Colon (tissue), 2 donors: Measurements from ENCODE around the gene PRXL2C.
"Not testable (repeated sequence)": the region's sequence is repeated elsewhere in the genome, so short reads cannot be mapped to it uniquely, and the experiment has no call there.

ENCODE experiments used
- FAIRE-seq: peaks from 2 replicates; lab custom pipeline; 2012; peaks lifted over from hg19 to GRCh38; lab: Jason Lieb, UNC
- donor health status: control.
- donor health status: control.

Gene PRXL2C

DNA sequence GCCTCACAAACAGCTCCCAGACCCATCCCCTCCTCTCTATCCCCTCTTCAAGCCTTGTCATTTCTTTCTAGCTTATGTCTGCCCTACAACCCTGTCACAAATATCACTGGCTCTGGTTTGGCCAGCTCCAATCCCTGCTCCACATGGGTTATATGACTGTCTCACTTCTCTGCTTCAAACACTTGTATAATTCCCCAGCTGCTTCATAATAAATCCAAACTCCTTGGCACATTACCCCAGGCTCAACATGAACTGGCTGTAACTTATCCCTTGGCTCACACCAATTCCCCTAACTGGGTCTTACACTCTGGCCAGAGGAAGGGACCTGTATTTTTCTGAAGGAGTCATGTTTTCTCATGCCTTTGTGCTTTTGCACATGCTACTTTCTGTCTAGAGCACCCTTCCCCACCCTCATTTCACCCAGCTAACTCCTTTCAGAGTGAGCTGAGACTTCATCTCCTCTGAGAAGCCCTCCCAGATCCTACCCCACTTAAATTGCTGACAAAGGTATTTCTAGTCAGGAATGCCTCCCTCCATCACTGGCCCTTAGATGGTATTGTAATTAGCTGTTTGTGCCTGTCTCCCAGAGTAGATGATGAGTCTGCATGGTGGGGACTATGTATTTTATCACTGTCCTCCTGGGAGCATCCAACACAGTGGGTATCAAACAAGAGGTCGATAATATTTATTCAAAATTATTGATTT is 5.3 kb downstream of the PRXL2C start:
- FAIRE-seq, result no peak

DNA sequence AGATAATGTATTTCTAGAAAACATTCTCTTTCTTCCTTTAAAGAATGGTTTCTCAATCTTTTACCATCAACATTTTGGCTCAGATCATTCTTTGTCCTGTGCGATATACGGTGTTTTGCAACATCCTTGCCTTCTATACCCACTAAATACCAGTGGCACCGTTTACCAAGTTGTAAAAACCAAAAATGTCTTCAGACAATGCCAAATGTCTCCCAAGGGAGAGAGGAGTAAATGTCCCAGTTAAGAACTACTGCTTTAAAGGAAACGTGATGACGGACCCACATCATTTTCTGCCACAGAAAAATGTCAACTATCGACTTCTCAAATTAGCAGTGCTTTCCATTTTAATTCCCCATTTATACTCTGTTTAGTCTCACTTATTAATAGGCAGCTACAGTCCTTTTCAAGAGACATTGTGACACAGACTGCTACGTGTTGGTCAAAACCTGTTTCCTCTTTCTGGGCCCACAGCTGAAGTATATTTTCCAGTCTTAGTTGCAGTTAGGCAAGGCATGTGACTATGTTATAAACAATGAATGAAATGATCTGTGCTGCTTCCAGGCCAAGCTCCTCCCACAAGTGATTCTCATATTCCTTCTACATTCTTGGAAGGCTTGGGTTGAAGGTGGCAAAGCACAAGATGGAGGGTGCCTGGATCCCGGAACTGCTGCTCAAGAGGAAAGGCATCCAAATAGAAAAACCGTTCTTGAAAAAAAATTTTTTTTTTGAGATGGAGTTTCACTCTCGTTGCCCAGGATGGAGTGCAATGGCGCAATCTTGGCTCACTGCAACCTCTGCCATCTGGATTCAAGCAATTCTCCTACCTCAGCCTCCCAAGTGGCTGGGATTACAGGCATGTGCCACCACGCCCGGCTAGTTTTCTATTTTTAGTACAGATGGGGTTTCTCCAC is 8.8 kb downstream of the PRXL2C start:
- no peak for FAIRE-seq

DNA sequence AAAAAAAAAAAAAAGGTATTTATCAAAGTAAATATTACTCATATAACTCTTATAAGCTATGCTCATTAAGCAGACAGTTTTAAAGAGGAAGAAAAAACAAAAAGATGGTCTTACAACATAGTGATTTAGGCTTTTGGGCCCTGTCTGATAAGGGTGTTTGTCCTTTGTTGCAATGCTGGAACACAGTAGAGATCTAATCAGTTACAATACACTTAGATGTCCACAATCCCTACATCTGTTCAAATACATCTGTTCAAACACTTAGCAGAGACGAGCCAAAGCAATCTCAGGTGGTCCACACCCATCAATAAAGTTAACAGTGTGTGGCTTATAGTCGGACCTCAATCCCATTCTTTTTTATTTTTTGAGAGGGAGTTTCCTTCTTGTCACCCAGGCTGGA is 11.0 kb downstream of the PRXL2C start:
- FAIRE-seq, result no peak

DNA sequence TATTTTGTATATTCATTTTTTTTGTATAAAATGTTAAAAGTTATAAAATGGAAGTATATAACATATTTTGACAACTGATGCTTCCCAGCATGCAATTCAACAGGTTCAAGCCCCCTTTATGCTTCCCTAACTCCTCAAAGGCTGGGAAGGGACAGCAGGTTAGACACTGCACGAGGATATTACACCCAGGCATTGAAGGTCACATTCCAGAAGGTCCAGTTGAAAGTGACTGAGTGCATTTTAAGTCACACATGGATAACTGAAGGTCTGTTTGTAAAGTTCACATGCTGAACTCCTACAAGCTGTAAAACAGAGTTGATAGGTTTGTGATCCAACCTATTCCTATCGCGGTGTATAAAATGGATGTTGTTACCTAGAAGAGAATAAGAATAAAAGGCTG is 13.6 kb downstream of the PRXL2C start:
- no peak for FAIRE-seq

DNA sequence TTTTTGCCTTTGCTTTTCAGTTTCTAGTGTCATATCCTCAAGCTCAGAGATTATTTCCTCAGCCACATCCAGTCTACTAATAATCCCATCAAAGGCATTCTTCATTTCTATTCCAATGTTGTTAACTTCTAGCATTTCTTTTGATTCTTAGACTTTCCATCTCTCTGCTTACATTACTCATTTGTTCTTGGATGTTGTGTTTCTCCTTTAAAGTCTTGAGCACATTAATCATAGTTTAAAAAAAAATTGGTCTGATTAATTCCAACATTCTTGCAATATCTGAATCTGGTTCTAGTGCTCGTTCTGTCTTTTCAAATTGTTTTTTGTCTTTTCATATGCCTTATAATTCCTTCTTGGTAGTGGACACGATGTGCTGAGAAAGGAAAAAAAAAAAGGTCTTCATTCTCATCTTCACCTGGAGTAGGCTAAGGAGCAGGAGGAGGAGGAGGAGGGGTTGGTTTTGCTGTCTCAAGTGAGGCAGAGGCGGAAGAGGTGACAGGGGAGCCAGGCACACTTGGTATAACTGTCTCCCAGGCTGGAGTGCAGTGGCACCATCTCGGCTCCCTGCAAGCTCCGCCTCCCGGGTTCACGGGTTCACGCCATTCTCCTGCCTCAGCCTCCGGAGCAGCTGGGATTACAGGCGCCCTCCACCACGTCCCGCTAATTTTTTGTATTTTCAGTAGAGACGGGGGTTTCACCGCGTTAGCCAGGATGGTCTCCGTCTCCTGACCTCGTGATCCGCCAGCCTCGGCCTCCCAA is 16.3 kb downstream of the PRXL2C start:
- no peak for FAIRE-seq

DNA sequence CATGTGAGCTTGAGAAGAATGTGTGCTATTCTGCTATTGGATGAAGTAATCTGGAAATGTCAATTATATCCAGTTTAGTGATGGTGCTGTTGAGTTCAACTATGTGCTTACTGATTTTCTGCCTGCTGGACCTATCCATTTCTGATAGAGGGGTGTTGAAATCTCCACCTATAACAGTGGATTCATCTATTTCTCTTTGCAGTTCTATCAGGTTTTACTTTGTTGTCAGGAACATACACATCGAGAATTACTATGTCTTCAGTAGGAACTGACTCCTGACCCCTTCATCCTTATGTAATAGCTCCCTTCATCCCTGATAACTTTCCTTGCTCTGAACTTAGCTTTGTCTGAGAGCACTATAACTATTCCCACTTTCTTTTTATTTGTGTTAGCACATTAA is 18.7 kb downstream of the PRXL2C start:
- no peak for FAIRE-seq

DNA sequence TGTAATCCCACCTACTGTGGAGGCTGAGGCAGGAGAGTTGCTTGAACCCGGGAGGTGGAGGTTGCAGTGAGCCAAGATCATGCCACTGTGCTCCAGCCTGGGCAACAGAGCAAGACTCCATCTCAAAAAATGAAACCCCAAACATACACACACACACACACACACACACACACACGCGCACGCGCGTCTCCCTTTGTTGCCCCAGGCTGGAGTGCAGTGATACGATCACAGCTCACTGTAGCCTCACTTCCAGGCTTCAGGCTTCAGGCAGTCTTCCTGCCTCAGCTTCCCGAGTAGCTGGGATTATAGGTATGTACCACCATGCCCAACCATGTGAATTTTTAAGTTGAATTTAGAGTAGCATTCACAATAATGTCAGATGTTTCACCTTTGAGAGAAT is 21.5 kb downstream of the PRXL2C start:
- FAIRE-seq, result not testable (repeated sequence)

DNA sequence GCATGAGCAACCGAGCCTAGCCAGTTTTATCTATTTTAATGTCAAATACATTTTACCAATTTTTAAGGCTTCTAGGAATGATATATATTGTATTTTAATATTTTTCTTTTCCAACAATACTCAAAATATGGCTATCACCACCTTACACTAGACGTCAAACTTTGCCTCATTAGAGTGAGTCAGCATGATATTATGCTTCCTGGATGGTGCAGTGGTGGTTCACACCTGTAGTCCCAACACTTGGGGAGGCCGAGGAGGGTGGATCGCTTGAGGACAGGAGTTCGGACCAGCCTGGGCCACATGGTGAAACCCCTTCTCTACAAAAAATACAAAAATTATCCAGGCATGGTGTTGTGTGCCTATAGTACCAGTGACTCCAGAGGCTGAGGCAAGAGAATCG is 28.2 kb downstream of the PRXL2C start:
- no peak for FAIRE-seq

DNA sequence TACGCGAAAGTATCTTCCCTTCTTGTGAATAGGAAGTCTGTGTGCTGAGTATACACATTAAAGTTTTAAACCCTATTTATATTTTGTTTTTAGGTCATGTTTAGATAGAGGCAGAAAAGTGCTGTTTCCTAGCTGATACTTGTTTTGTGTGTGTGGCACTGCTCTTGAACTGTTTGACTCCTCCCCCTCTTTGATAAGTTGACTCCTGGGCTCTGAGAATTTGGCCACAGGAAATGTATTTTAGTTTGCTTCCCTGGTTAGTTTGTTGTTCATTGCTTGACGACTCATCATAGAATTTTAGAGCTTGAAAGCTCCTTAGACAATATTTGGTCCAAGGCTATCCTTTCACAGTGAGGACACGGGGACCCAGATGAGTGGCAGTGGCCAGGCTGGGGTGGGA is 33.5 kb downstream of the PRXL2C start:
- no peak for FAIRE-seq

DNA sequence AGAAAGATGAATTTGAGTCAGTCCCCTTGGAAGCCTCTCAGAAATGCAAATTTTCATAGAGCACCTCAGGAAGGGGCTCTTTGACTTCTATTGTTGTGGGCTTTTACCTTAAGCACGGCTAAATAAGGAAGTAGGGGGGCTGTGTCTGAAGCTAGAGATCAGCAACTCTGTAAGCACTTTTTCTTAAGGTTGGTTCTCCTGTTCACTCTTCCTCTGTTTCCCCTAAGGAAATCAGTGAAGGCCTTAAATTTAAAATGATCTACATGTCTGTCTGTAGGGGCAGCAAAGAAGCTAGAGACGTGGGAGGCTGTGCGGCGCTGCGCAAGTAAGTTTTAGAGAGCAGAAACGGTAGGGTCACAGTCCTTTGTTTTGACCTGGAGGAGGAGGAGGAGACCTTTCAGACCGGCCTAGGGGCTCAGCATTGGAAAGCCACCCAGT is 34.3 kb downstream of the PRXL2C start:
- no peak for FAIRE-seq

DNA sequence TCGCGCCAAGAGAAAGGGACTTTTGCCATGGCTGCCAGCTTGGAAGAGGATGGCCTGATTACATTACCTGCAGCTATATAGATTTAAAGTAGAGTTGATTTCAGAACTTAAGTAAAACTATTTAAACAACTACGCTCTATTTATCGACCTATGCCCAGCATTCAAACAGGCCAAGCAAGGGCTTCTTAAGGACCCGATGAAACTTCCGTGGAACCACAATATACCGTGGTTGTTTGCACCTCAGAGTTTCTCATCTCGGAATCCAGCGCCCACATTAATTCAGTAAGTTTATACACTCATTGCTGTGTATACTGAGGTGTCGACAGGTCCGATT is 35.0 kb downstream of the PRXL2C start:
- no peak for FAIRE-seq

DNA sequence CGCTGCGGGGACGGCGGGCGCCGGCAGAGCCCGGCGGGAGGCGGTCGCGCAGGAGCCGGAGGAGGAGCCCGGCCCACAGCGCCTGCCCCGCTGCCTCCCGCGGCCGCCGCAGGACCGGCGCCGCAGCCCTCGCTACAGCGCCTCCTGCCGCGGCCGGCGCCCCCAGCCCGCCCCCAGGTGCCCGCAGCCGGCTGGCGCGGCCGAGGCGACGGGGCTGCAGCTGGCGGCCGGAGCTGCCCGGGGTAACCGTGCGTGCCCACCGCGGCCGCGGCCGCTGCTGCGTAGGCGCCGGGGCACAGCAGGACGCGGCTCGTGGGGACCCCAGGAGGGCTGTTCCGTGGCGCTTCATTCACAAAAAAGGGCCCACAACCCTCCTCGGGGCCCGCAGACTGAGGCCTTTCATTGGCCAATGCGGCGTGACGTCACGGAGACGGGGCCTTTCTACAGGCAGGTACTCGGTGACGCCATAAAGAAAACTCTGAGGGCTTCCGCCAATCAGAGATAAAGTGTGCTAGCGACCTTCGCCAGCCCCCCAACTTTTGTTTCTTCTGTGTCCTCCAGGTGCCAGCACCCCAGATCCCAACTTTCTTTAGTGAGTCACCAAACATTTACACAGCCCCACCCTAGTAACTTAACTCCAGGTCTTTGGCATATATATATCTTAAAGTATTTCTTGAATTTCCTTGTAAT is 35.5 kb downstream of the PRXL2C start, which contains the start of gene CDC14B:
CDC14B (minus strand) TSS at position 353 of the 690 bp plus-strand sequence. CDS start 465 bp downstream, outside the sequence.
- no peak for FAIRE-seq

DNA sequence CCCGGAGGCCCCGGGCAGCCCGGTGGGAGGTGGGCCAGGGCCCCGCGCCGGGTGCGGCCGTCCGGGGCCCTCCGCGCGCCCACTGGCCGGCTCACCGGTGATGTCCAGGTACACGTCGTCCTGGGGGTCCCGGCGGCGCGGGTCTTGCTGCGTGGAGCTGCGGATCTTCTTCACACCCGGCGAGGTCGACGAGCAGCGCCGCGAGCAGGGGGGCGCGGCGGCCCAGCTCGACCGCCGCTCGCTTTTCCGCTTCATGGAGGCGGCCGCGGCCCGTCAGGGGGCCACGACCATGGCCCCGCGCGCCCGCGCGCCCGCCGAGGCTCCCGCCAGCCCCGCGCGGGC is 36.0 kb downstream of the PRXL2C start:
- FAIRE-seq, result no peak

DNA sequence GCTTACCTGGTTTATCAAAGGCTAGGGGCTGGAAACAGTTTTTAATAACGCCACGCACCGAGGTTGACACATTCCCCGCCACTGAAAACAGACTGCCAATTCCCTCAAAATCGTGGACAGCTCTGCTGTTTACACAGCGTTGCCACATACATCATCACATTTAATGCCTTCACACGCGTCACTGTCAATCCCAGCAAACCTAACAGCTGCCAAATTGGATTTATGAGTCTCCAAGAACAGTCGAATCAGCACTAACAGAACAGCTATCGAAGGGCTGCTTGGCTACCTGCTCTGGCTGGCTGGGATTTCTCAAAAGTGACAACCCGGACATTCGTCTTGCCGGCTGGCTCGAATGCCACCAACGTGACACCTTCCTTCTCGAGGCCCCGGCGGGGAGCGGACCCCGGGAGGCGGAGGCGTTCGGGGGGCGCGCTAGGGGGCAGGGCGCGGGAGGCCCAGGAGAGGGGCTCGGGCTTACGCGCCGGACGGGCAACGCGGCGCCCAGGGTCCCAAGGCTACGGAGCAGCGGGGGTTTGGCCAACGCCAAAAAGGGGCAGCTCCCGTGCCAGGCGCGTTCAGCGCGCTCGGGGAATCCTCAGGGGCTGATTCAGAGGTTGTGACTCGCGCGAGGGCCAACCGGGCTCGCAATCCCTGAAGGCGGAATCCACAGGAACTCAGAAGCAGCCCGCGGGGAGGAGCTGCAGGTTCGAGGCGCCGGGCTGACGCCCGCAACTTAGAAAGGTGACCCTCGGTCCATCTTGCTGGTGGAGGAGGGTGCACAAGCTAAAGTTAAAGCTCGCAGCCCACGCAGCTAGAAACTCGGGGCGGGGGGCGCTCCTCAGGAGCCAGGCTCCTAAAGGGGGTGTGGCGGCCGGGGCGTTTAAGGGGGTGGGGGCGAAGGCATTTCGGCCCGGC is 36.7 kb downstream of the PRXL2C start:
- FAIRE-seq, result no peak

DNA sequence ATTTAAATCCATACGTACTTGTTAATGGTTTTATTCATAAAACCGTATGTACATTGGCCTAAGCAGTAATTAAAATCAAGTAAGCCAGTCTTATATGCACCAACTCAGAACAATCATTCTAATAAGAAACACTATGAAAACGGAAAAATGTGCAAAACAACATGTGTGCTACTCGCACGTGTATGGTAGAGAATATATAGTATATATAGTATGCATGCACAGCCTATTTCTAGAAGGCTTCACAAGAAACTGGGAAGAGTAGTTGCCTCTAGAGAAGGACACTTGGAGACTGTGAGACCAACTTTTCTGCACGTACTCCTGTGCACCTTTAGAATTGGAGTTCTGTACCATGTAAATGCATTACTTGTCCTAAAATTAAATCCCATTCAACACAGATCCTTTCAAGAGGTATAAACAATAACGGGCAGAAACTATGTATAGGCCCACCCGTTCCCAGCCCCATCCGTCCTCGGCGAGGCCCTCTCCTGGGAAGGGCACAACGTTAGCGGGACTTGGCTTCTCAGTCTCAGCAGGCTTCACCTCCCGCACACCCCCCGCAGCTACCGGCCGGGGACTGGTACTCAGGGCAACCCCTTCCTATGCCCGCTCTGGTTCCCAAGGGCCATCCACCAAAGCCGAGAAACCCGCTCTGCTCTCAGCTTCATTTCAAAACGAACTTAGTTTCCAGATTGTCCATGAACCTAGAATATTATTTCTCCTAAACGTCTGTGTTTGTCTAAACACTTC is 37.5 kb downstream of the PRXL2C start:
- FAIRE-seq, result no peak

DNA sequence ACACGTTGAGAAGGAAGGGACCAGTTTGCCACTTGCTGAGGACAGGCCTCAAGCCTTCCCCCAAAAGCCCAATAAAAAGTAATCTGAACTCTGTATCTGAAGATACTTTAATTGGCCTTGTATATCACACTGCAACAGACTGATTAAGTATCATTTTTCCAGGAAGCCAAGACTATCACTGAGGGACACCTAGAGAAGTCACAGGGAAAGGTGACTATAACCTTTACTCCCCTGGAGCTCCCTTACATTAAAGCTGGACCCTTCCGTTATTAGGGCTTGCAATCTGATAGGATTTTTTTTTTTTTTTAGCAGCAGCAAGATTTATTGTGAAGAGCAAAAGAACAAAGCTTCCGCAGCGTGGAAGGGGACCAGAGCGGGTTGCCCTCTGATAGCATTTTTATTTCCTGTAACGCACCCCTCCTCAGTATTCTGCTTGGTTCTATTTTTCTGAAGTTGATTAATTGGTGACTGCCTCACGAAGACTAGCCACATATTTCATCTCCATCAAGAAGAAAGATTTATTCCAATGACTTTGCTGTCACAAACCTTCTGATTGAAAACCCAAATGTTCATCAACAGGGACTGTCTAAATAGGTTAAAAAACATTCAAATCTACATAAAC is 38.2 kb downstream of the PRXL2C start:
- FAIRE-seq, result no peak

DNA sequence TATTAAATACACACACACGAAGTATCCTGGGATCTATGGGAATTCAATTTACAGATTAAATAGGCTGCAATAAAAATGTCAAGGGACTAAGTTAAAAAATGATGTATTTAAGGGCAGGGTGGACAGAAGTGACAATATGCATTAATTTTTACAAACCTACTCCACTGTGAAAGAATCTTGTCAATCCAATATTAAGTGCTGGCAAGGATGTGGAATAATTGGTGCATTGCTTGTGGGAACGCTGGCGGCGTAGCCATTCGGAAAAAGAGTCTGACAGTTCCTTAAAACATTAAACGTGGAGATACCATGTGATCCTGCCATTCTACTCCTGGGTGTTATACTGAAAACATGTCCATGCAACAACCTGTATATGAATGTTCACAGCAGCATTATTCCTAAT is 39.7 kb downstream of the PRXL2C start:
- no peak for FAIRE-seq

DNA sequence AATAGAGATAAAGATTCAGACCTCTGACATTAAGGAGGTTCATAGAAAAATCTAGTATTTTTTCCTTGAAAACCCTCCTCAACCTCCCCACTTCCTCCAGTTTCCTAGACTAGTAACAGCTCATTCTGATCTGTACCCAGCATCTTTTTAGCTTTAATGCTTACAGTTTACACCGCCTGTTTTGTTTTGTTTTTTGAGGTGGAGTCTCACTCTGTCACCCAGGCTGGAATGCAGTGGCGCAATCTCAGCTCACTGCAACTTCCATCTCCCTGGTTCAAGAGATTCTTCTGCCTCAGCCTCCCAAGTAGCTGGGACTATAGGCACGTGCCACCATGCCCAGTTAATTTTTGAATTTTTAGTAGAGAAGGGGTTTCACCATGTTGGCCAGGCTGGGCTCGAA is 40.5 kb downstream of the PRXL2C start:
- FAIRE-seq, result not testable (repeated sequence)

DNA sequence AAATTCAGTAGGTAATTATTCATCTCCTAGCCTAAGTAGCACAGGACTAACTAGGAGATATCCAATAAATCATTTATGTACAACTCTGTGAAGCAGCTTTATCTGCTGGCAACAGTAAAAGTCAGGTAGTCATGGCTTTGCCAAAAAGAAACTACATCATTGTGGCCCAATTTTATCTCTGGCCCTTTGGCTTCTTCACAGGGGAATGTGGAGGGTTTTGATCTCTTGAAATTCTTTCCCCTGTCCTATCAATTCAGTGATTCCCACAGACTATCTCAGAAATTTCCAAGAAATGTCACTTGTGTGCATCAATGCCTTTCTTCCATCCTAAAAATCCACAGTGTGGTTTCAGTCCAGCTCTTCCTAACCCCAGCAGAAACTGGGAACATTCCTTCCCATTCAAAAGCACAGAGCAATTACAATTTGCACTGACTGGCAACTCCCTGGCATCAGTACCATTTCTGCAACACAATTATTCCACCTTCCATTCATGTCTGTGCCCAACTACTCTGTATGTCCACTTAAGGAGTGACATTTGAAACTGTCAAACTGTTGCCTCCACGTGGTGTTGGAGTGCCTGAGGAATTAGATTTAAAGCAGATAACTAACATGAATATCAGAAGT is 42.0 kb downstream of the PRXL2C start:
- FAIRE-seq, result no peak
